MM.1S (cell line): ENCODE results near the gene SYNGR4.

Experiments used
- DNase-seq: peaks from one replicate; pipeline ENCODE4 v3.0.0-alpha.2; 2015
- H2AFZ ChIP-seq: fragments of 300-600 bp; sonication (generic); 2 replicates; pipeline ENCODE4 v1.6.0; 2016; ENCODE audit warnings: antibody characterized with exemption, low read length
- H3F3A ChIP-seq: fragments of 300-600 bp; sonication (generic); 2 replicates; pipeline ENCODE4 v1.6.1; 2016; ENCODE audit warnings: mild to moderate bottlenecking, antibody characterized with exemption, low read length, moderate library complexity, mixed read lengths; ENCODE audit not compliant: insufficient read depth
- H3K27ac ChIP-seq: fragments of 300-600 bp; sonication (generic); 2 replicates; pipeline ENCODE4 v1.5.1; 2016; ENCODE audit warnings: mild to moderate bottlenecking, low read length
- H3K27me3 ChIP-seq: fragments of 300-600 bp; sonication (generic); replicated peaks from 2 replicates; pipeline ENCODE4 v1.6.0; 2016; ENCODE audit warnings: low read length; ENCODE audit not compliant: insufficient read depth
- H3K36me3 ChIP-seq: fragments of 300-600 bp; sonication (generic); replicated peaks from 2 replicates; pipeline ENCODE4 v1.6.1; 2016; ENCODE audit warnings: mild to moderate bottlenecking, low read length, mixed read lengths; ENCODE audit not compliant: insufficient read depth
- H3K4me1 ChIP-seq: fragments of 300-600 bp; sonication (generic); 2 replicates; pipeline ENCODE4 v1.6.1; 2016; ENCODE audit warnings: low read length, mixed read lengths
- H3K4me2 ChIP-seq: fragments of 300-600 bp; sonication (generic); 2 replicates; pipeline ENCODE4 v1.6.0; 2016; ENCODE audit warnings: low read depth, low read length
- H3K4me3 ChIP-seq: fragments of 300-600 bp; sonication (generic); 2 replicates; pipeline ENCODE4 v1.5.1; 2016; ENCODE audit warnings: low read length, mixed read lengths
- H3K79me2 ChIP-seq: fragments of 300-600 bp; sonication (generic); 2 replicates; pipeline ENCODE4 v1.6.1; 2016; ENCODE audit warnings: mixed run types, low read length, mixed read lengths
- H3K9ac ChIP-seq: fragments of 300-600 bp; sonication (generic); 2 replicates; pipeline ENCODE4 v1.6.1; 2016; ENCODE audit warnings: low read length, mixed read lengths
- H3K9me2 ChIP-seq: fragments of 300-600 bp; sonication (generic); replicated peaks from 2 replicates; pipeline ENCODE4 v1.6.1; 2016; ENCODE audit warnings: mild to moderate bottlenecking, low read length, mixed read lengths; ENCODE audit not compliant: insufficient read depth
- H3K9me3 ChIP-seq: fragments of 300-600 bp; sonication (generic); replicated peaks from 2 replicates; pipeline ENCODE4 v1.6.1; 2016; ENCODE audit warnings: mild to moderate bottlenecking, low read length, mixed read lengths; ENCODE audit not compliant: insufficient read depth
- H4K20me1 ChIP-seq: fragments of 300-600 bp; sonication (generic); 2 replicates; pipeline ENCODE4 v1.6.1; 2016; ENCODE audit warnings: mild to moderate bottlenecking, low read length, moderate library complexity, mixed read lengths; ENCODE audit not compliant: insufficient read depth
- CTCF ChIP-seq: fragments of 300-600 bp; sonication (generic); IDR thresholded peaks from 2 replicates; pipeline ENCODE4 v1.5.1; 2016; ENCODE audit warnings: antibody characterized with exemption, low read length, mixed read lengths
- EZH2 ChIP-seq: fragments of 300-600 bp; sonication (generic); optimal IDR thresholded peaks from 2 replicates; pipeline ENCODE3; 2017; ENCODE audit warnings: low read depth, mild to moderate bottlenecking, antibody characterized with exemption, low read length, mixed read lengths
- EZH2phosphoT487 ChIP-seq: fragments of 300-600 bp; sonication (generic); IDR thresholded peaks from 2 replicates; pipeline ENCODE4 v1.6.1; 2018; ENCODE audit warnings: antibody characterized with exemption, low read length

SYNGR4 gene

GRCh38 chr19:48417421-48417820, 53.3 kb downstream of the SYNGR4 start:
- TF ChIP-seq EZH2 (no peak), CTCF (no peak), EZH2phosphoT487 (no peak)
- Histone ChIP-seq H3K27me3 (peaks cover 18% of the 10 kb centered on the region), H3K9me3 (no peaks in the 10 kb centered on the region), H2AFZ (no peak overlapping the region), H3K9ac (no peak overlapping the region), H3K79me2 (no peaks in the 10 kb centered on the region), H3K9me2 (no peaks in the 10 kb centered on the region), H4K20me1 (no peaks in the 10 kb centered on the region), H3K4me2 (no peak overlapping the region), H3K27ac (no peak overlapping the region), H3K4me3 (no peak overlapping the region), H3K36me3 (no peaks in the 10 kb centered on the region), H3F3A (peaks cover 17% of the 10 kb centered on the region), H3K4me1 (peaks cover 12% of the 10 kb centered on the region)
- DNase-seq: no peak

GRCh38 chr19:48418317-48419064, 54.3 kb downstream of the SYNGR4 start:
- H3K4me3 ChIP-seq: peak overlapping the region; percentile 48; the same call in 1 of the 2 replicates
- H2AFZ ChIP-seq: peak overlapping the region; percentile 74
- peak overlapping the region; percentile 31; the same call in 1 of the 2 replicates for H3K27ac ChIP-seq
- no peaks in the 10 kb centered on the region for H3K9me3 ChIP-seq
- no peaks in the 10 kb centered on the region for H4K20me1 ChIP-seq
- no peaks in the 10 kb centered on the region for H3K9me2 ChIP-seq
- no peaks in the 10 kb centered on the region for H3K36me3 ChIP-seq
- peaks cover 17% of the 10 kb centered on the region for H3F3A ChIP-seq
- TF ChIP-seq CTCF (peak; percentile 52), EZH2 (no peak)
- H3K4me1 ChIP-seq: peaks cover 12% of the 10 kb centered on the region
- peak overlapping the region; percentile 33; the same call in 1 of the 2 replicates for H3K9ac ChIP-seq
- peaks cover 17% of the 10 kb centered on the region for H3K27me3 ChIP-seq
- no peaks in the 10 kb centered on the region for H3K79me2 ChIP-seq
- peak overlapping the region; percentile 62 for H3K4me2 ChIP-seq
- peak; percentile 75 for DNase-seq

GRCh38 chr19:48419158-48419920, 55.2 kb downstream of the SYNGR4 start:
- H4K20me1 ChIP-seq: no peaks in the 10 kb centered on the region
- H3K4me3 ChIP-seq: peak overlapping the region; percentile 48
- peak overlapping the region; percentile 74 for H2AFZ ChIP-seq
- DNase-seq: peak; percentile 79
- H3F3A ChIP-seq: peaks cover 17% of the 10 kb centered on the region
- no peaks in the 10 kb centered on the region for H3K79me2 ChIP-seq
- no peak for TF ChIP-seq EZH2
- TF ChIP-seq CTCF: no peak
- no peak for TF ChIP-seq EZH2phosphoT487
- H3K9me2 ChIP-seq: no peaks in the 10 kb centered on the region
- peak overlapping the region; percentile 31; the same call in 1 of the 2 replicates for H3K27ac ChIP-seq
- H3K36me3 ChIP-seq: no peaks in the 10 kb centered on the region
- H3K4me1 ChIP-seq: peaks cover 12% of the 10 kb centered on the region
- H3K4me2 ChIP-seq: peak overlapping the region; percentile 62
- peak overlapping the region; percentile 33; the same call in 1 of the 2 replicates for H3K9ac ChIP-seq
- H3K9me3 ChIP-seq: no peaks in the 10 kb centered on the region
- H3K27me3 ChIP-seq: peaks cover 9% of the 10 kb centered on the region
